ENCODE data around the gene CYP3A4.
"Not testable (repeated sequence)": the region's sequence is repeated elsewhere in the genome, so short reads cannot be mapped to it uniquely, and the experiment has no call there.

Gene CYP3A4

DNA sequence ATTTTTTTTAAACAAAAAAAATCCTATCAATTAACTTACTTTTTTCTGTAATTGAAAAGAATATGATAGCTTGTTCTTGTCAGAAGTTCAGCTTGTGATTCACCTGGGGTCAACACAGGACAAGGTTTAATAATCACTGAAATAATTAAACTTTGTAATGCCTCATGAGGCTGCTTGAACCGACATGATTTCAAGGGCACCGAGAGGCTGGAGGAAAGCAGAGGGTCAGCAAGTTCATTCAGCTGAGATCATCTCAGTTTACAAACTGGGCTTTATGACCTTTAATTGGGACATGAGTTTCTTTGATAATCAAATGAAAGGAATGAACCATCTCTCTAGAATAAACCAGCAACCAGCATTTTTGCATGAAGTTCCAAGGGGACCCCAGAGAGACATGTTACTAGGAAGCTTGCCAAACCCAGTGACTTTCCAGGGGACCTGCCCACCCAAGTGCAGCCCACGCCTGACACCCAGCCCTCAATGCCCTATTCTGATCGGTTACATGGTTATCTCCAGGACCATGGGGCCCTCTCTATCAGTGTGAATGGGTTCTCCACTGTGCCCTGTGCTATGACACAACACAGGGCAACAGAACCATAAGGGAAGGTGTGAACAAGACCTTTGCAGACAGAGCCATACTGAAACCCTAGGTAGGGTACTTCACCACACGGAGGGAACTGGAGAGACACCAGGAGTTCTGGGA, 7.8 kb upstream of the CYP3A4 start:
- DNase-seq: no peak

- DNase-seq: peak; percentile 1
These were observed 7.0 kb upstream of the CYP3A4 start for GRCh38 chr7:99791021-99791420.

DNA sequence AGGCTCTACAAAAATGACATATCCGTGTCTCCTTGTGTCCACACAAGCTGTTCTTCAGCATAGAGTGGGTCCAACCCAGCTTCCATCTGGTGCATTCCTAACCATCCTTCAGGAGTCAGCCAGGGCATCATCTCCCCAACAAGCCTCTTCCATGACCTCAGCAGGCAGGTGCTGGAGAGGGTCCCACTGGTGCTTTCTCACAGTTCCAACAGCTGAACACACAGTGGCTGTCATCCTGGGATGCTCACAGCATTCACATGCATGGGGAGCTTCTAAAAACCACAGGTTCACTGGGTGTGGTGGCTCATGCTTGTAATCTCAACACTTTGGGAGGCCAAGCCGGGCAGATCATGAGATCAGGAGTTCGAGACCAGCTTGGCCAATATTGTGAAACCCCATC, 6.4 kb upstream of the CYP3A4 start:
- no peak for DNase-seq

DNA sequence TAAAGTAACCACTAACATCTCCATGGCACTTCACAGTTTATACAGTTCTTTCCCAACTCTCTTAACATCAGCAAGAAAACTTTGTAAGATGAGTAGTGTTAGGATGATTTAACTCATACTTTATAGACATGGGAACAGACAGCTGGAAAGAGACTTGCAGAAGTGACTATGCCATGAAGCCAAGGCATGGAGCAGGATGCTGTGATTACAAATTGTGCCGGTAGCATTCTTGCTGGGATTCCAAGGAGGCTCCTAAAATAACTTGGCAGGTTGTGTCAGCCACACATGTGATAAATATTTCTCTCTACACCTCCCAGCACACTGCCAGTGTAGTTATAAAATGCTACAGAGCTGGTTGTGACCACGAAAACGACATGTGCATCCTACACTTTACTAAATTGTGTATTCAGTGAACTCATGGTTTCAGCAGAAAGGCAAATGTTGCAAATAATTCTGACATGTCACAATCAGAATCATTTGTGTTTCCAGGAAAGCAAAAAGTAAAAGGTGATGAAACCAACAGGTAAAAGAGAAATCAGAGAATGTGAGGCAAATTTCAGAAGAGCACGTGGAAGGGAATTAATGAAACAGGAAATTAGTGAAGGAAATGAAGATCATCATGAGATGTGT, 5.6 kb upstream of the CYP3A4 start:
- no peak for DNase-seq

DNA sequence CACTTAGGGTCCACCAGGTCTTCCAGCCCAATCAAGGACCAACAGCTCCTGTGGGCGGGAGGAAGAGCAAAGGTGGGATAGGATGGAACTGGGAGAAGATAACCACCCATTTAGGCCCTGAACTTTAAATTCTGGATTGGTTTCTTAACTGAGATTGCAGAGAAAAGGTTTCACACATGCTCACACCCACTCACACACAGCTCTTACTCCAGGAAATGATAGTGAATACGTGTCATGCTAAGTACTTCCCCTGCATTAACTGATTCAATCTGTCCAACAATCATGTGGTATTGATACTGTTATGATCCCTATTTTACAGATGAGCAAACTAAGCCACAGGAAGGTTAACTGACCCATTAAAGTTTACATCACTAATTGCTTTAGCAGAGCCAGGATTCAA, 4.6 kb upstream of the CYP3A4 start:
- DNase-seq: no peak

DNA sequence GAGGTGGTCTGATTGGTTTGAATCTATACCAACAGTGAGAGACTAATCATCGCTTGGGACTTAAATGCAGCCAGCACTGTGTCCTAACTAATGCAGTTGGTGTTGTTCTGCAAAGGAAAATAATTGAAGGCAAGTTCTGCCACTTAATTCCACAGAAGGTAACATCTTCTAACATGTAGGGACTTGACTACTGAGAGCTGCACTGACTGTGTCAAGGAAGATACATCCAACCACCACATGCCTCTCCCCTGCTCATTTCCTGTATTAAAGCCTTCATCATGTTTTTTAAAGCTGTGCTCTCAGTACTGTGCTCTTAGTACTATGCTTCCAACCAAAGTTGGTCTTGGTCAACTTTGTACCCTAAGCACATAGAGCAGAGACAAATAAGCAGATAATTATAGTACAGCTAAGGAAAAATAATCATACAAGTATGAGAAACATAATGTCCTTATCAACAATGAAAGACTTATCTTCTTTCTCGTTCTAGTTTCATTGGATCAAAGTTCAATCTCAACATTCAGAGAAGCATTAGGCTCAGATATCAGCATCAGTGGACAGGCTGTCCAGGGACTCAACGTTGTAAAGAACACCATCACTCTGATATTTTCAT, 2.8 kb upstream of the CYP3A4 start:
- DNase-seq: no peak

DNA sequence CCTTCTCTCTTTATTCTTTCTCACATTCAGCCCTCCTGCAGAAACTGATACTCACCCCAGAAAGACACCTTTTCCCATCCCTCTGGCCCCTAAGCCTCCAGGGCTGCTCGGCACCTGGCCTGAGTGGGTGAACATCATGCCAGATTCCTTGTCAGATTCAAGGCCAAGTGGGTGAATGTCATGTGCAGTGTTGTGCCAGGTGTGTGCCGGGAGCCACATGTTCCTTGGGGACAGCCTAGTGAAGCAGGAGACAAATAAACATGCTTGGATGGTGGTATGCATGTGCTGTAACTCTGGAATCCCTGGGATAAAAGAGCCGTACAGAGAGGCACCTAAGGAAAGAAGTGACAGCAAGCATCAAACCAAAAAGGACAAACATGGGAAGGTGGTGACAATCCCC, 1.7 kb upstream of the CYP3A4 start:
- DNase-seq: not testable (repeated sequence)

DNA sequence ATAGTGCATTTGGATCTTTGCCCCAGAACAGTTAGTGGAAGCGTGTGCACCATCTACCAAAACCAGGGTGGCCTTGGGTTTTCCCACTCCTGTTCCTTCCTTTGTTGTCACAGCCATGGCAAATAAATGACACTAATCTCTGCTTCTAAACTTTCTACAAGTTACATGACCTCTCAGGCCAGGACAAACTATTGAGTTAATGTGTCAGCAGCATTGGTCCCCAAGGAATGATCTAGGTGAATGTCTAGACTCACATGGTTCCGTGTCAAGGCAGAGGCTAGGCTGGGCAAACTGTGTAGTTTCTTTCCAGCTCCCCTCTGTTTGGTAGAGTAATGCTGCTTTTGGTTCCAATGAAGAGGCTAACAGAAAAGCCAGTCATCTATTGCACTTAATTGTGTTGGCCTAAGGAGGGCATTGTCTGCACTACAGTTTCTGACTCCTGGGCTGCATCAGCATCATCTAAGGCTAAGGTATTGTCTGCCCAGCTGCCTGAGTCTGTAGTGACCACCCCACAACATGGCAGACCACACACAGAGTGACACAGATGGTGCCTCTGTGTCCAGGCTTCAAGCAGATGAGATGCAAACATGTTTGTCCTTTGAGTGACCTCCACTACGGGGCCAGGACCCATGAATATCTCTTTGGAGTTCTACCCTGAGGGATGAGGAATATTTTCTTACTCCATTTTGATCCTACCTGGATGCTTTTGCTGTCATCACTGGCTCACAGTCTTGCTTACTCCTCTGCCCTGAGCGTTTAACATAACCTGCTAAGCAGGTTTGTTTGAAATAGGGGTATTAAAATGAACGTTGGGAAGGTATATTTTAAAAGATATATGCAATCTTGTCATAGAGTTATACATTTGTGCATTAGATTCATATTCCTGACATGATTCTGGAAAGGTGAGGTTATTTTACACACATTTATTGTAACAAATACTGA, 1.7 kb downstream of the CYP3A4 start:
- no peak for DNase-seq

- no peak for DNase-seq
These were observed 3.4 kb downstream of the CYP3A4 start for GRCh38 chr7:99780588-99780987.

- DNase-seq: no peak
These were observed 4.0 kb downstream of the CYP3A4 start for GRCh38 chr7:99779949-99780348.

GRCh38 chr7:99778880-99779279, 5.1 kb downstream of the CYP3A4 start:
- no peak for DNase-seq

DNA sequence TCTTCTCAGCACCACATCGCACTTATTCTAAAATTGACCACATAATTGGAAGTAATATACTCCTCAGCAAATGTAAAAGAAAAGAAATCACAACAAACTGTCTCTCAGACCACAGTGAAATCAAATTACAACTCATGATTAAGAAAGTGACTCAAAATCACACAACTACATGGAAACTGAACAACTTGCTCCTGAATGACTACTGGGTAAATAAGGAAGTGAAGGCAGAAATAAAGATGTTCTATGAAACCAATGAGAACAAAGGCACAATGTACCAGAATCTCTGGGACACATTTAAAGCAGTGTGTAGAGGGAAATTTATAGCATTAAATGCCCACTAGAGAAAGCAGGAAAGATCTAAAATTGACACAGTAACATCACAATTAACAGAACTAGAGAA, 10.6 kb downstream of the CYP3A4 start:
- not testable (repeated sequence) for DNase-seq

DNA sequence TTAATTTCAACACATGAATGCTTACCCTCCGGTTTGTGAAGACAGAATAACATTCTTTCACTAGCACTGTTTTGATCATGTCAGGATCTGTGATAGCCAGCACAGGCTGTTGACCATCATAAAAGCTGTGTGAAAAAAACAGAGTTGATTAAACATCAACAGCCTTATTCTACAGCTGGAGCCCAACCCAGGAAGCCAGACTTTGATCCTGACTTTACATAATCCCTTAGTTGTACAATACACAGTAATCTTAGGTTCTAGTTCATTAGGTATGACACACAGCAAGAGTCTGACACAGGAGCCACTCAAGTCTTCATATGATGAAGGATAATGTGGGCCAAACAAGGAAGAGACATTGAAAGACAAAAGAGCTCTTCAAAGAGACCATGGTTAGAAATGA, 11.4 kb downstream of the CYP3A4 start:
- no peak for DNase-seq

- DNase-seq: not testable (repeated sequence)
These were observed 14.5 kb downstream of the CYP3A4 start for GRCh38 chr7:99769494-99769893.

DNA sequence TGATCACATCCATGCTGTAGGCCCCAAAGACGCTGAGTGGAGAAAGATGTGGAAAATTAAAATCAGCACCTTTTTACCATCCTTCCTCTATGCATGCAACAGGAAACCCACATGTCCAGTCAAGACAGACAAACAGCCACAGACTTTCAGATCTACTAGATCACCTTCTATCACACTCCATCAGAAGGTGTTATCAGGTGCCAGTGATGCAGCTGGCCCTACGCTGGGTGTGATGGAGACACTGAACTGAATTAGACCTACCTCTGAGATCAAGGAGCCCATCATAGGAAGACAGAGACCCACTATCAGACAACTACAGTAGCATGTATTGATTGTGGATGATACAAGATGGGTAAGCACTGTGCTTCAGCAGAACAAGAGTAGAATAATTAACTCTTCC, 15.5 kb downstream of the CYP3A4 start:
- DNase-seq: no peak

- no peak for DNase-seq
These were observed 16.3 kb downstream of the CYP3A4 start for GRCh38 chr7:99767662-99768061.

DNA sequence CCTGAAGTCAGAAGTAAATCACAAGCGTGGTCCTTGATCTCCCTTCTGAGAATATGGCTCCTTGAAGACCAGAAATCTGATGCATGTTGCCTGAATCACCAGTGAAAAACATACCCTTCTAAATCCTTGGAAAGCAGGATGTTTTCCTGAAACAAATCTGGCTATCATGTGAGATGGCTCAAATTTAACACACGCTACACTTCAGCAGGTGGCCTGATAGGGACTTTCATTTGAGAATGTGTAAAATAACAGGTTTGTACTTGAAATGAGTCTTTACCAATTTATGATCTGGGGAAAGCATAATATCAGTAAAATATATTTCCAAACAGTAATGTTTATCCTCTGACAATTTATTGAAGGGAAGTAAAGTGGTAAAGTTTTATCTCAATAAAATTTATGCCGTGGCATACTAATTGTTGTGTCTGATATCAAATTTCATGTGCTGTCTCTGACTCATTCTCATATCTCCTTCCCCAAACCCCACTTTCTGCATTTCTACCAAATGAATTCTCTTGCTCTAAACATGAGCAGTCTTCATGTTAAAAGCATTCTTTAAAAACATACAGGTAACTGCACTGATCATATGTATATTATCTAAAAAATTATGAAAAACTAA, 17.4 kb downstream of the CYP3A4 start:
- DNase-seq: no peak

GRCh38 chr7:99764478-99764877, 19.5 kb downstream of the CYP3A4 start:
- no peak for DNase-seq

GRCh38 chr7:99762680-99763327, 21.2 kb downstream of the CYP3A4 start:
- no peak for DNase-seq

GRCh38 chr7:99755085-99755484, 28.9 kb downstream of the CYP3A4 start:
- DNase-seq: no peak

GRCh38 chr7:99752356-99752755, 31.6 kb downstream of the CYP3A4 start:
- no peak for DNase-seq

Measured in T1000 (cell line).